ENCODE data around the gene PARN. TPM values are rescaled to one million over a fixed set of nuclear protein-coding genes. Genes with fewer than 3 reads are reported as not detected.

The PARN gene
- total RNA-seq, 1 donor from 2014 or later: 26.5 TPM

DNA sequence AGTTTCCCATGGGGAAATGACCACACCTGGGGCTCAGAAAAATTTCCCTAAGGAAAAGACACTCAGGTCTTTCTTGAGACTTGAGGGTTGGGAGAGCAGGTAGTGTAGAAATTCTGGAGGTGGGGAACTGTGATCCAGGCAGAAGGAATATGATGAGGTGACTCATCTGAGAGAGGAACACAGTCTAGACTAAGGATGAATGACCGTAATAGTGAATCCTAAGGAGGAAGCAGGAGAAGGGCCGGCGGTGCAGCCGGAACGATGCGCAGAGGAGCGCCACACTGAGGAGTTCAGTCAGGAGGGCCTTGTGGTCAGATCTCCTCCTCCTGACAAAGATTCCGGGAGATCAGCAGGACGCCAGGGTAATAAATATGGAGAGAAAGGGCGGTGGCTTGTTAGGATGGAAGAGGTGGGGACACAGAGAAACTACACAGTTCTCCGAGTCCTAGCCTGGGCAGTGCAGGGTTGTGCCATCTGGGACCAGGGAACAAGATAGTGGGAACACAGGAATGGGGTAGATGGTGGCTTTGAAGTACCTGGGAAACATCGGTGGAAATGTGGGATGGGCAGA is 135.6 kb downstream of the PARN start:
- Mint-ChIP-seq H3K36me3 (ENCODE audit: low read depth) (no peaks in the 10 kb centered on the region), H3K27ac (ENCODE audit: unreplicated experiment) (no peak overlapping the region), H3K4me1 (peaks cover 45% of the 10 kb centered on the region), H3K4me3 (no peak overlapping the region), H3K9me3 (no peaks in the 10 kb centered on the region), H3K27me3 (ENCODE audit: low read depth) (peaks cover 21% of the 10 kb centered on the region)
- no peak for DNase-seq (ENCODE audit: low read depth, low spot score)
- TF ChIP-seq, protein P1, sequence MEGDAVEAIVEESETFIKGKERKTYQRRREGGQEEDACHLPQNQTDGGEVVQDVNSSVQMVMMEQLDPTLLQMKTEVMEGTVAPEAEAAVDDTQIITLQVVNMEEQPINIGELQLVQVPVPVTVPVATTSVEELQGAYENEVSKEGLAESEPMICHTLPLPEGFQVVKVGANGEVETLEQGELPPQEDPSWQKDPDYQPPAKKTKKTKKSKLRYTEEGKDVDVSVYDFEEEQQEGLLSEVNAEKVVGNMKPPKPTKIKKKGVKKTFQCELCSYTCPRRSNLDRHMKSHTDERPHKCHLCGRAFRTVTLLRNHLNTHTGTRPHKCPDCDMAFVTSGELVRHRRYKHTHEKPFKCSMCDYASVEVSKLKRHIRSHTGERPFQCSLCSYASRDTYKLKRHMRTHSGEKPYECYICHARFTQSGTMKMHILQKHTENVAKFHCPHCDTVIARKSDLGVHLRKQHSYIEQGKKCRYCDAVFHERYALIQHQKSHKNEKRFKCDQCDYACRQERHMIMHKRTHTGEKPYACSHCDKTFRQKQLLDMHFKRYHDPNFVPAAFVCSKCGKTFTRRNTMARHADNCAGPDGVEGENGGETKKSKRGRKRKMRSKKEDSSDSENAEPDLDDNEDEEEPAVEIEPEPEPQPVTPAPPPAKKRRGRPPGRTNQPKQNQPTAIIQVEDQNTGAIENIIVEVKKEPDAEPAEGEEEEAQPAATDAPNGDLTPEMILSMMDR (conservative IDR thresholded peaks at IDR 0.05): no peak

DNA sequence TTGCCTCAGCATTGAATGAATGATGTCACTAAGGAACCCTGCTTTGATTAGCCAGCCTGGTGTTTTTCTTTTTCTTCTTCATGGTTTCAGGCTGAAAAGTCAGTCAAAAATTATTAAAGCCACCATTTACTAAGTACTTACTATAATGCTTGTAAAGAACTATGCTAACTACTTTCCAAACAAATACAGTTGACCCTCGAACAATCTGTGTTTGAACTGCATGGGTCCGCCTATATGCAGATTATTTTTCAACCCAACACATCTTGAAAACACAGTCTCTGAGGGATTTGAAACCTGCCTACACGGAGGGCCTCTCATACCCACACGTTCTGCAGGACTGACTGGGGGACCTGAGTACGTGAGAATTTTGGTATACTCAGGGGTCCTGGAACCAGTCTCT is 136.3 kb downstream of the PARN start:
- no peaks in the 10 kb centered on the region for H3K36me3 Mint-ChIP-seq (ENCODE audit: low read depth)
- no peak overlapping the region for H3K27ac Mint-ChIP-seq (ENCODE audit: unreplicated experiment)
- H3K4me3 Mint-ChIP-seq: no peak overlapping the region
- peaks cover 46% of the 10 kb centered on the region for H3K4me1 Mint-ChIP-seq
- H3K27me3 Mint-ChIP-seq (ENCODE audit: low read depth): peaks cover 14% of the 10 kb centered on the region
- DNase-seq (ENCODE audit: low read depth, low spot score): no peak
- TF ChIP-seq, protein P1 (conservative IDR thresholded peaks at IDR 0.05): no peak
- H3K9me3 Mint-ChIP-seq: no peaks in the 10 kb centered on the region

DNA sequence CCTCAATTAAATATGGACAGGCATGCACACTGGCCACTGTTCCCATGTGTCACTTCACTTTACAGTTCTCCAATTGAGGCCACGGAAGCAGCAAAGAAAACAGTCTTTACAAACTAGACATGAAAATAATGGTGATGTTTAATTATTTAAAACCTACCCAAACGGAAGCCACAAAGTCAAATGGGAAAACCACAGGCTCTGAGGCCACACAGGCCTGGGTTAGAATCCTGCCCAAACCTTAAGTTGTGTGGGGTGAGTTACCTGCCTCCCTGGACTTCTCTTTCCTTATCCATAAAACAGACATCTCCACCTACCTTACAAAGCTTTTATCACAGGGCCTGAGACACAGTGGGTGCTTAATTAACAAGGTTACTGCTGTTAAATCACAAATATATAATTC is 137.4 kb downstream of the PARN start:
- H3K27ac Mint-ChIP-seq (ENCODE audit: unreplicated experiment): no peak overlapping the region
- TF ChIP-seq, protein P1 (conservative IDR thresholded peaks at IDR 0.05): no peak
- peaks cover 9% of the 10 kb centered on the region for H3K27me3 Mint-ChIP-seq (ENCODE audit: low read depth)
- no peaks in the 10 kb centered on the region for H3K9me3 Mint-ChIP-seq
- no peak overlapping the region for H3K4me3 Mint-ChIP-seq
- peaks cover 54% of the 10 kb centered on the region for H3K4me1 Mint-ChIP-seq
- DNase-seq (ENCODE audit: low read depth, low spot score): no peak
- H3K36me3 Mint-ChIP-seq (ENCODE audit: low read depth): no peaks in the 10 kb centered on the region

DNA sequence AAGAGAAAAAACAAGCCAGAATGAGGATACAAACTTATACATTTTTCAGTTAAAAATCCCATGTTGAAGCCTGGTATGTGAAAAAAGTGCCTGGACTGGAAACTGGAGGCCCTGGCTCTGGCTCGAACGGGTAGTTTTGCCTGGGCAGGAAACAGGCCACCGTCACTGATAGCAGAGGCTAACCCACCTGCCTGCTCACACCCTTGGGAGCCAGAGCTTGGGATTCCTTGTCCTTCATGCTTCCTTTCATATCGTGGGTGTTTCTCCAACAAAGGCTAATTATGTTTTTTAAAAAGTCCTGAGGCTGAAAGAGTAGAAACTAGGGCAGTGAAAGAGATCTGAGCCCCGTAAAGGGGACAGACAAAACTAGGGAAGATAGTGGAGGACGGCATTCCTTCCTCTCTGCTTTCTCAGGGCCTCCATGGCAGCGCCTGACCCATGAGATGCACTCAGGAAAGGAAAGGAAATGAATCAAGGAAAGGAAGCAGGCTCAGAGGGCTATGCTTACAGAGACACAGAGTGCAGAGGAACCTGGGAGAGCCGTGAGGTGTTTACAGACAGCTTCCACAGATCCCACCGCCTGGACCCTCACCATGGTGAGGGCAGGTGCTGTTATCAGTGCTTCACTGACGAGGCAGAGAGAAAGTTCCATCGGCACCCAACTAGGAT is 138.1 kb downstream of the PARN start:
- Mint-ChIP-seq H3K36me3 (ENCODE audit: low read depth) (no peaks in the 10 kb centered on the region), H3K27me3 (ENCODE audit: low read depth) (peaks cover 9% of the 10 kb centered on the region), H3K4me3 (no peak overlapping the region), H3K4me1 (peaks cover 53% of the 10 kb centered on the region), H3K9me3 (no peaks in the 10 kb centered on the region), H3K27ac (ENCODE audit: unreplicated experiment) (no peak overlapping the region)
- DNase-seq (ENCODE audit: low read depth, low spot score): no peak
- TF ChIP-seq, protein P1 (conservative IDR thresholded peaks at IDR 0.05): no peak

DNA sequence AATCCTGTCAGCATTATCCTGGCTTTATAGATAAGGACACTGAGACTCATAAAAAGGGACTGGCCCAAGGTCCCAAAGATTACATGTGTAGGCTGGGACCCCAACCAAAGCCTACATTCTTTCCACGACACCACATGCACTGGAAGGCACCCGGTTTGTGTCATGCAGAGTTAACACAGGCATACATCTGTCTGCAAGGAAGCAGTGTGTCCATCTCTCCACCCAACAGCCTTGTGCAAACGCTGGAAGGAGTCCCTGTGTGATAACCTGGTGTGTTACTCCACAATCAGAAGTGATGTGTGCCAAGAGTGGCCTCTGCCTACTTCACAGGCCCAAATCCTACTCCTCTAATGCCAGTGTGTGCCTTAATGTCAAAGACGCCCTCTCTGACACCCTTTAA is 139.8 kb downstream of the PARN start:
- Mint-ChIP-seq H3K27me3 (ENCODE audit: low read depth) (peaks cover 6% of the 10 kb centered on the region), H3K36me3 (ENCODE audit: low read depth) (no peaks in the 10 kb centered on the region), H3K27ac (ENCODE audit: unreplicated experiment) (no peak overlapping the region), H3K9me3 (no peaks in the 10 kb centered on the region), H3K4me3 (no peak overlapping the region), H3K4me1 (peaks cover 43% of the 10 kb centered on the region)
- TF ChIP-seq, protein P1 (conservative IDR thresholded peaks at IDR 0.05): no peak
- DNase-seq (ENCODE audit: low read depth, low spot score): no peak

All from neural crest cell (in vitro differentiated cells).